ENCODE data around the gene ARHGEF10L.
"Not testable (repeated sequence)": the region's sequence is repeated elsewhere in the genome, so short reads cannot be mapped to it uniquely, and the experiment has no call there.

Gene ARHGEF10L

DNA sequence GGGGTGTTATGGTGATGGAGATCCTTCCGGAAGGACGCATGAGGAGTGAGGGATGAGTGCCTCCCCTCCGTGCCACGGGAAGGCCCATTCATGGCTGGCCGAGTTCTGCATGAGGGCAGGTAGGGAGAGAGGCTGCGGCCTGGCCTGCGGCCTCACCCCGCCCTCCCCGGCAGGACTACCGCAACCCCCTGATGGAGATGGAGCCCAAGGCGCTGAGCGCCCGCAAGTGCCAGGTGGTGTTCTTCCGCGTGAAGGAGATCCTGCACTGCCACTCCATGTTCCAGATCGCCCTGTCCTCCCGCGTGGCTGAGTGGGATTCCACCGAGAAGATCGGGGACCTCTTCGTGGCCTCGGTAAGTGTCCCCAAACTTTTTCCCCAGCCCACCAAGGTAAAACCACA is 83.3 kb downstream of the ARHGEF10L start:
- TF ChIP-seq, protein P1, sequence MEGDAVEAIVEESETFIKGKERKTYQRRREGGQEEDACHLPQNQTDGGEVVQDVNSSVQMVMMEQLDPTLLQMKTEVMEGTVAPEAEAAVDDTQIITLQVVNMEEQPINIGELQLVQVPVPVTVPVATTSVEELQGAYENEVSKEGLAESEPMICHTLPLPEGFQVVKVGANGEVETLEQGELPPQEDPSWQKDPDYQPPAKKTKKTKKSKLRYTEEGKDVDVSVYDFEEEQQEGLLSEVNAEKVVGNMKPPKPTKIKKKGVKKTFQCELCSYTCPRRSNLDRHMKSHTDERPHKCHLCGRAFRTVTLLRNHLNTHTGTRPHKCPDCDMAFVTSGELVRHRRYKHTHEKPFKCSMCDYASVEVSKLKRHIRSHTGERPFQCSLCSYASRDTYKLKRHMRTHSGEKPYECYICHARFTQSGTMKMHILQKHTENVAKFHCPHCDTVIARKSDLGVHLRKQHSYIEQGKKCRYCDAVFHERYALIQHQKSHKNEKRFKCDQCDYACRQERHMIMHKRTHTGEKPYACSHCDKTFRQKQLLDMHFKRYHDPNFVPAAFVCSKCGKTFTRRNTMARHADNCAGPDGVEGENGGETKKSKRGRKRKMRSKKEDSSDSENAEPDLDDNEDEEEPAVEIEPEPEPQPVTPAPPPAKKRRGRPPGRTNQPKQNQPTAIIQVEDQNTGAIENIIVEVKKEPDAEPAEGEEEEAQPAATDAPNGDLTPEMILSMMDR (conservative IDR thresholded peaks at IDR 0.05; ENCODE audit: low read depth, low read length), result no peak
- no peak for DNase-seq (ENCODE audit: low read depth)
- no peak overlapping the region for H3K4me3 ChIP-seq (ENCODE audit: low read length)

DNA sequence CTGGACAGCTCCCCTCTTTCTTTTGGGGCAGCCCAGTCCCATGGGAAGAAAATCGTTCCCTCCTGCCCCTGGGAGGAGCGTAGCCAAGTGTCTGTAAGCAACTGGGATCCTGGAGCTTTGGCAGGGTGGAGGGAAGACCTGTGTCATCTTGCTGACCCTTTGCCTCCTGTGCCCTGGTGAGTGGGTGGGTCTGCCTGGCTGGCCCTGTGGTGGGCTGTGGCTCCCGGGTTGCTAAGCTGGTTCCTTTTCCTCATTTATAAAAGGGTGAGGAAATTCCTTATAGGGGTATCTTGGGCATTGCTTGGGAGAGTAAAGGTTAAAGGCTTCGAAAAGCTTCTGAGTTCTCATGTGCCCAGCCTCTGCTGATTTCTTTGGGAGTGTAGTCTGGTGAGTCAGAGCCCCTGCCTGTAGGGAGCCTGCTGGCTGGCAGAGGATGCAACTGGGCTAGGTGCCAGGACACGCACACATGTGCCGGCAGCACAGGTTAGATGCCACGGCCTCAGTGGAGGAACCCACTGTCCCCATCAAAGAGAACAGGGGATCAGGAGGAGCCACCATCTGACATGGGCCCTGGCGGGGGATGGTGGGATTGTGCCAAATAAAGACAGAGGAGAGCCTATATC is 85.2 kb downstream of the ARHGEF10L start:
- H3K4me3 ChIP-seq (ENCODE audit: low read length), result no peak overlapping the region
- TF ChIP-seq, protein P1 (conservative IDR thresholded peaks at IDR 0.05; ENCODE audit: low read depth, low read length), result no peak
- peak; percentile 36 for DNase-seq (ENCODE audit: low read depth)

DNA sequence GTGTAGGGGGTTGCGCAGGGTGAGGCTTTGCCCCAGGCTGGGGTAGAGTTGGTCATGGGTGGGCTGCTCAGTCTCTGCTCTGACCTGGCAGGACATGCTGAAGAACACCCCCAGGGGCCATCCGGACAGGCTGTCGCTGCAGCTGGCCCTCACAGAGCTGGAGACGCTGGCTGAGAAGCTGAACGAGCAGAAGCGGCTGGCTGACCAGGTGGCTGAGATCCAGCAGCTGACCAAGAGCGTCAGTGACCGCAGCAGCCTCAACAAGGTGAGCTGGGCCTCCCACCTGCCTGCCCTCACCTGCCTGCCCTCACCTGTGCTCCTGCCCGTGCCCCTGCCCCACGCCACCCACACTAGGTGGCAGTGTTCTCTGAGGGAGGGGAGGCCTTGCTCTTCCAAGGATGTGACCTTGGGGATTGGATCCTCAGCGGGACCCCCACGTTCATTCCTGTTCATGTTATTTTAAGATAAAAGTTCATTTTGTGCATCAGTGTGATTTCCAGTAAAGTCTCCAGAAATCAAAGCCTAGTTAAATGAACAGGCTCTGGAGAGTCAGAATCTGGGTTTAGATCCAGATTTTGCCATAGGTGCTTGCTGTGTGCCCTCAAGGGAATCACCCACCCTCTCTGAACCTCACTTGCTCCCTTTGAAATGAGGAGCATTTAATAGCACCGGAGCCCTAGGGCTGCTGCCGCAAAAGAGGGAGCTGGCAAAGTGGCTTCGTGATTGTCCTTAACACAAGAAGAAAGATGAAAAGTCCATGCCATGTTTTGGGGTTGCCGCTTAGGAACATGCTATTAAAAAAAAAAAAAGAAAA is 87.9 kb downstream of the ARHGEF10L start:
- H3K4me3 ChIP-seq (ENCODE audit: low read length), result no peak overlapping the region
- no peak for DNase-seq (ENCODE audit: low read depth)
- TF ChIP-seq, protein P1 (conservative IDR thresholded peaks at IDR 0.05; ENCODE audit: low read depth, low read length), result peak; percentile 6

DNA sequence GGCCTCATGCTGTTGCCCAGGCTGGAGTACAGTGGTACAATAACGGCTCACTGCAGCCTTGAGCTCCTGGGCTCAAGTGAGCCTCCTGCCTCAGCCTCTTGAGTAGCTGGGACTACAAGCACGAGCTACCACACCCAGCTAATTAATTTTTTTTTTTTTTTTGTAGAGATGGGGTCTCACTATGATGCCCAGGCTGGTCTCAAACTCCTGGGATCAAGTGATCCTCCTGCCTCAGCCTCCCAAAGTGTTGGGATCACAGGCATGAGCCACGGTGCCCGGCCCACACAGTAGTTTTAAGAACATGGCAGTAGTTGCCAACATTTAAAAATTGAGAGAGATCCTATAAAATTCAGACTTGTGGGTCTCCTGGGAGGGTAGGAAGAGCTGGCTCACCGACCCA is 89.5 kb downstream of the ARHGEF10L start:
- H3K4me3 ChIP-seq (ENCODE audit: low read length); DNase-seq (ENCODE audit: low read depth): not testable (repeated sequence)

DNA sequence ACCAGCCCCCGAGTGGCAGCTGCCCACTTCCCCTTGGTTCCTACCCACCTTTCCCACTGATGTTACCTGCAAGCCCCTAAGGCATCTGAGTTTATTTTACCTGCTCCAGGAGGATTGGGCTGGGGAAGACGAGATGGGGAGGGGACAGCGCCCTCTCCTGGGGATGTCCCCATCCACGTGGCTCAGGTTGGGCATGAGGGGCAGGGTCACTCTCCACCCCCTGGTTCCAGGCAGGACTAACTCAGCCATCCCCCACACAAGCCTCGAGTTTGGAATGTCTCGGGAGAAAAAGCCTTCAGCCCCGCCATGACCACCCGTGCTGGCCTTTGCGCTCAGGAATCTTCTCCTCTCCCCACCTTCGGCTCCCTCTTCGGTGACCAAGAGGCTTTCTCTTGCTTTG is 90.0 kb downstream of the ARHGEF10L start:
- TF ChIP-seq, protein P1 (conservative IDR thresholded peaks at IDR 0.05; ENCODE audit: low read depth, low read length), result peak; percentile 47
- H3K4me3 ChIP-seq (ENCODE audit: low read length), result no peak overlapping the region
- DNase-seq (ENCODE audit: low read depth), result no peak

DNA sequence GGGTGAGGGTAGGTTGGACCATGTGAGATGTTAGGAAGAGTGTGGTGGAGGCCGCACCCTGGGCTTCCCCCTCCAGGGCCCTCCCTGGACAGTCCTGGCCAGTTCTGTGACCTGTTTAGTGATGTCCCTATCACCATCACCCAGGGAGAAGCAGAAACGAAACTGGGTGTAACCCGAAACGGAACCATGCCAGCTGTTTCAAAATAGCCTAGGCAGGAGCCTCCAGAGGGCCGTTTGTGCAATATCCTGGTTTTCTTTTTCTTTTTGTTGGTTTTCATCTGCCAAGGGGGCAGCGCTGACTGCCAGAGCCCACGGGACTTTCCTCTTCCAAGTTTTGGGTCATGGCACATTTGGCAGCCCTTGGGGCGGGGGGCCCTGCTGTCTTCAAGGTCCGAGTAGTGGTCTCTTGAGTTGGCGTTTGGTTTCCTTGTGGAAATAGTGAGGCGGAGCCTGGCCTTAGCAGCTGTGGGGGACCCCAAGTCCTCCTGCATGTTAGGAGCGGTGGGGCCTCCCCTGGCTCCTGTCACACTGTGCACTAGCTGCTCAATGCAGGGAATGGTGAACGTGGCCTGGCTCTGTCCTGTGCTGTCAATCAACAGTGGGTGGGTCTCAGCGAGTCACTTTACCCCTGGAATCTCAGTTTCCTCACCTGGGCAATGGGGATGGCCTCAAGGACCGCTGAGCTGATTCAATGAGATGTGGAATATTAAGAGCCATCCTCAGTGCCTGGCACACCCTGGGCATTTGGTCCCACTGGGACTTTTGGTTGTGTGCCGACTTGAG is 90.7 kb downstream of the ARHGEF10L start:
- DNase-seq (ENCODE audit: low read depth), result no peak
- no peak overlapping the region for H3K4me3 ChIP-seq (ENCODE audit: low read length)

DNA sequence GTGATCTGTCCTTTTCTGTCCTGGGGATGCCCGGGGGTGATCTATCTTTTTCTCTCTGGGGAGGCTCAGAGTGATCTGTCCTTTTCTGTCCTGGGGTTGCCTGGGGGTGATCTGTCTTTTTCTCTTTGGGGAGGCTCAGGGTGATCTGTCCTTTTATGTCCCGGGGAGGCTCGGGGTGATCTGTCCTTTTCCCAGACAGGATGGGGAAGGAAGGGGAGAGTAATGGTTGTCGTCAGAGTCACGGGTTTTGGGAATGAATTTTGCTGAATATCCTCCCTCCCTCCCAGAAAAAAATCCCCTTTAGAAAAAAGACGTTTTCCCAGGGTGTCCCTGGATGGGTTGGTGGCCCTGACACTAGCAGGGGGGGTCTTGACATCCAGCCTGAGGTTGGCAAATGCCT is 91.5 kb downstream of the ARHGEF10L start:
- DNase-seq (ENCODE audit: low read depth), result no peak
- TF ChIP-seq, protein P1 (conservative IDR thresholded peaks at IDR 0.05; ENCODE audit: low read depth, low read length), result no peak
- no peak overlapping the region for H3K4me3 ChIP-seq (ENCODE audit: low read length)

More for the DNA sequence above, 90.7 kb downstream of the ARHGEF10L start:
- TF ChIP-seq, protein P1 (conservative IDR thresholded peaks at IDR 0.05; ENCODE audit: low read depth, low read length), result no peak
